Astrocyte (in vitro differentiated cells and primary cell): ENCODE results near the gene EXOSC9. TPM values are rescaled to one million over a fixed set of nuclear protein-coding genes. Genes with fewer than 3 reads are reported as not detected.

Source experiments
- DNase-seq: peaks from one replicate; pipeline ENCODE4 v3.0.0-alpha.2; 2010; ENCODE audit warnings: low read depth
- FAIRE-seq: peaks from 2 replicates; lab custom pipeline; 2011; peaks lifted over from hg19 to GRCh38; lab: Jason Lieb, UNC
- H2AFZ ChIP-seq: 2 replicates; pipeline ENCODE4 v1.6.0; 2012; ENCODE audit warnings: low read depth, low read length, inconsistent platforms
- H3K27ac ChIP-seq: 2 replicates; pipeline ENCODE4 v1.5.1; 2011; ENCODE audit warnings: low read depth, low read length, inconsistent platforms
- H3K27me3 ChIP-seq: 2 replicates; pipeline ENCODE4 v1.6.0; 2011; ENCODE audit warnings: low read length, inconsistent platforms; ENCODE audit not compliant: insufficient read depth
- H3K36me3 ChIP-seq: 2 replicates; pipeline ENCODE4 v1.5.1; 2011; ENCODE audit warnings: low read length, inconsistent platforms; ENCODE audit not compliant: insufficient read depth
- H3K4me1 ChIP-seq: 2 replicates; pipeline ENCODE4 v1.5.1; 2011; ENCODE audit warnings: low read length, inconsistent platforms; ENCODE audit not compliant: insufficient read depth
- H3K4me2 ChIP-seq: 2 replicates; pipeline ENCODE4 v1.6.0; 2012; ENCODE audit warnings: low read length, inconsistent platforms
- H3K4me3 ChIP-seq: 2 replicates; pipeline ENCODE4 v1.5.1; 2011; ENCODE audit warnings: low read depth, mild to moderate bottlenecking, low read length, inconsistent platforms; ENCODE audit not compliant: insufficient read depth
- H3K79me2 ChIP-seq: 2 replicates; pipeline ENCODE4 v1.6.0; 2012; ENCODE audit warnings: mild to moderate bottlenecking, low read length, inconsistent platforms; ENCODE audit not compliant: insufficient read depth
- H3K9ac ChIP-seq: 2 replicates; pipeline ENCODE4 v1.6.0; 2012; ENCODE audit warnings: mild to moderate bottlenecking, low read length, inconsistent platforms
- H3K9me3 ChIP-seq: 2 replicates; pipeline ENCODE4 v1.5.1; 2012; ENCODE audit warnings: low read depth, mild to moderate bottlenecking, low read length, inconsistent platforms; ENCODE audit not compliant: insufficient read depth
- H4K20me1 ChIP-seq: 2 replicates; pipeline ENCODE4 v1.6.0; 2012; ENCODE audit warnings: low read length, inconsistent platforms; ENCODE audit not compliant: insufficient read depth
- H3K27ac Mint-ChIP-seq: one replicate; pipeline ENCODE4 v1.8.0; 2021; ENCODE audit warnings: mild to moderate bottlenecking, mixed read lengths; ENCODE audit not compliant: unreplicated experiment
- H3K27me3 Mint-ChIP-seq: one replicate; pipeline ENCODE4 v1.8.0; 2021; ENCODE audit warnings: low read depth, mixed read lengths; ENCODE audit not compliant: unreplicated experiment
- H3K36me3 Mint-ChIP-seq: one replicate; pipeline ENCODE4 v1.8.0; 2021; ENCODE audit warnings: low read depth, mixed read lengths; ENCODE audit not compliant: unreplicated experiment
- H3K4me1 Mint-ChIP-seq: one replicate; pipeline ENCODE4 v1.8.0; 2021; ENCODE audit warnings: low read depth, mixed read lengths; ENCODE audit not compliant: unreplicated experiment
- H3K4me3 Mint-ChIP-seq: one replicate; pipeline ENCODE4 v1.8.0; 2021; ENCODE audit warnings: mild to moderate bottlenecking, moderate library complexity, mixed read lengths; ENCODE audit not compliant: unreplicated experiment
- H3K9me3 Mint-ChIP-seq: one replicate; pipeline ENCODE4 v1.8.0; 2021; ENCODE audit warnings: mild to moderate bottlenecking, mixed read lengths; ENCODE audit not compliant: unreplicated experiment
- CTCF ChIP-seq: IDR thresholded peaks from 2 replicates; pipeline ENCODE4 v1.5.1; 2011; ENCODE audit warnings: low read depth, mild to moderate bottlenecking, inconsistent platforms, low read length, moderate library complexity; ENCODE audit not compliant: insufficient read depth
- EZH2 ChIP-seq: IDR thresholded peaks from 2 replicates; pipeline ENCODE4 v1.6.1; 2012; ENCODE audit warnings: mild to moderate bottlenecking, low read length, inconsistent platforms; ENCODE audit not compliant: insufficient read depth
- total RNA-seq: library from RNA; stranded (reverse); gene quantifications from 2 replicates; pipeline ENCODE4 v1.2.1, GENCODE V29; 2021

Gene EXOSC9
- total RNA-seq, 1 donor from 2014 or later = 18.3 TPM

GRCh38 chr4:121846662-121847061, 45.5 kb downstream of the EXOSC9 start:
- Histone ChIP-seq H3K27ac (no peak overlapping the region), H3K9ac (no peak overlapping the region), H4K20me1 (no peaks in the 10 kb centered on the region), H3K27me3 (no peaks in the 10 kb centered on the region), H3K4me1 (no peaks in the 10 kb centered on the region), H3K4me3 (no peak overlapping the region), H2AFZ (no peak overlapping the region), H3K79me2 (no peaks in the 10 kb centered on the region), H3K9me3 (no peaks in the 10 kb centered on the region), H3K36me3 (peaks cover 22% of the 10 kb centered on the region), H3K4me2 (no peak overlapping the region)
- TF ChIP-seq CTCF (no peak), EZH2 (no peak)
- no peak for FAIRE-seq
- H3K36me3 Mint-ChIP-seq = peaks cover 2% of the 10 kb centered on the region
- no peaks in the 10 kb centered on the region for H3K4me1 Mint-ChIP-seq
- H3K27me3 Mint-ChIP-seq = no peaks in the 10 kb centered on the region
- no peaks in the 10 kb centered on the region for H3K9me3 Mint-ChIP-seq
- H3K27ac Mint-ChIP-seq = no peak overlapping the region
- H3K4me3 Mint-ChIP-seq = no peak overlapping the region
- no peak for DNase-seq

GRCh38 chr4:121851354-121851753, 50.2 kb downstream of the EXOSC9 start:
- DNase-seq = no peak
- H3K9me3 ChIP-seq = no peaks in the 10 kb centered on the region
- H3K27me3 Mint-ChIP-seq = no peaks in the 10 kb centered on the region
- H3K4me3 ChIP-seq = no peak overlapping the region
- no peaks in the 10 kb centered on the region for H3K4me1 Mint-ChIP-seq
- H3K4me3 Mint-ChIP-seq = no peak overlapping the region
- no peak overlapping the region for H3K27ac Mint-ChIP-seq
- H3K27ac ChIP-seq = no peak overlapping the region
- H3K79me2 ChIP-seq = no peaks in the 10 kb centered on the region
- H4K20me1 ChIP-seq = no peaks in the 10 kb centered on the region
- H3K9me3 Mint-ChIP-seq = no peaks in the 10 kb centered on the region
- H3K9ac ChIP-seq = no peak overlapping the region
- TF ChIP-seq EZH2 (no peak), CTCF (no peak)
- H3K27me3 ChIP-seq = no peaks in the 10 kb centered on the region
- no peaks in the 10 kb centered on the region for H3K4me1 ChIP-seq
- peaks cover 6% of the 10 kb centered on the region for H3K36me3 Mint-ChIP-seq
- no peak overlapping the region for H2AFZ ChIP-seq
- no peak overlapping the region for H3K4me2 ChIP-seq
- H3K36me3 ChIP-seq = peaks cover 13% of the 10 kb centered on the region
- FAIRE-seq = no peak

- DNase-seq = no peak
- Histone ChIP-seq H3K4me1 (no peaks in the 10 kb centered on the region), H3K36me3 (peaks cover 22% of the 10 kb centered on the region), H3K9me3 (no peaks in the 10 kb centered on the region), H3K27me3 (no peaks in the 10 kb centered on the region), H2AFZ (no peak overlapping the region), H3K4me2 (no peak overlapping the region), H3K79me2 (no peaks in the 10 kb centered on the region), H3K4me3 (no peak overlapping the region), H3K27ac (no peak overlapping the region), H3K9ac (no peak overlapping the region), H4K20me1 (no peaks in the 10 kb centered on the region)
- TF ChIP-seq CTCF (no peak), EZH2 (no peak)
- peaks cover 6% of the 10 kb centered on the region for H3K36me3 Mint-ChIP-seq
- H3K27ac Mint-ChIP-seq = no peak overlapping the region
- FAIRE-seq = no peak
- H3K4me3 Mint-ChIP-seq = no peak overlapping the region
- H3K9me3 Mint-ChIP-seq = no peaks in the 10 kb centered on the region
- no peaks in the 10 kb centered on the region for H3K27me3 Mint-ChIP-seq
- no peaks in the 10 kb centered on the region for H3K4me1 Mint-ChIP-seq
Observed at GRCh38 chr4:121860121-121860520, 59.0 kb downstream of the EXOSC9 start.
